HepG2 (cell line): ENCODE measurements around the gene NRP1. TPM values are rescaled to one million over a fixed set of nuclear protein-coding genes. Genes with fewer than 3 reads are reported as not detected.

Experiments
- ATAC-seq: fragments of 200-7000 bp; cut with Tn5 transposase; 3 replicates; pipeline ENCODE4 v1.9.1; 2020; ENCODE audit warnings: mild to moderate bottlenecking, moderate library complexity
- BruUV-seq: library from RNA; stranded (reverse); fragments of 400-500 nt; replicated peaks from 2 replicates; lab custom pipeline; 2021; lab: Mats Ljungman, UMichigan
- CTCF ChIA-PET: fragments of 300-600 bp; formaldehyde crosslinking; extraction: SDS; loops from one replicate; lab custom pipeline; 2021; ENCODE audit warnings: low total read pairs, inconsistent platforms, low intra/inter-chr PET ratio; lab: Yijun Ruan, JAX
- POLR2A ChIA-PET: fragments of 350-600 bp; sonication (Branson Sonifier 250); formaldehyde crosslinking; loops from one replicate; lab custom pipeline; 2020; ENCODE audit warnings: antibody characterized with exemption, inconsistent platforms; lab: Yijun Ruan, JAX
- DNase-seq: peaks from one replicate; pipeline ENCODE4 v3.0.0-alpha.2; 2015; ENCODE audit warnings: low spot score
- FAIRE-seq: peaks from 3 replicates; lab custom pipeline; 2011; peaks lifted over from hg19 to GRCh38; lab: Jason Lieb, UNC
- H2AFZ ChIP-seq: one replicate; pipeline ENCODE4 v1.6.1; 2011; ENCODE audit warnings: low read length, inconsistent platforms
- H3K27ac ChIP-seq: fragments of 300-600 bp; 3 replicates; pipeline ENCODE4 v1.8.0; 2011; ENCODE audit warnings: mixed run types, mild to moderate bottlenecking, mixed read lengths, low read length, inconsistent platforms; ENCODE audit not compliant: insufficient read depth; ENCODE audit errors: extremely low read length
- H3K27me3 ChIP-seq, 2 experiments: fragments of 200-600 bp in 1 of 2; 2 replicates in 1 of 2; 3 replicates in 1 of 2; pipeline versions ENCODE4 v1.6.0 to v1.8.0; 2011; ENCODE audit warnings: low read length in 2 of 2, mild to moderate bottlenecking in 2 of 2, moderate library complexity in 2 of 2, inconsistent platforms in 1 of 2; ENCODE audit not compliant: insufficient read depth in 2 of 2, control insufficient read depth in 1 of 2
- H3K36me3 ChIP-seq, 2 experiments: fragments of 200-600 bp in 1 of 2; replicated peaks in 1 of 2; 2 replicates in 1 of 2; 3 replicates in 1 of 2; pipeline versions ENCODE4 v1.5.1 to v1.8.0; 2011; ENCODE audit warnings: low read length in 2 of 2, inconsistent platforms in 1 of 2; ENCODE audit not compliant: insufficient read depth in 2 of 2, control insufficient read depth in 1 of 2
- H3K4me1 ChIP-seq: 2 replicates; pipeline ENCODE4 v1.5.1; 2012; ENCODE audit warnings: low read length, inconsistent platforms; ENCODE audit not compliant: insufficient read depth
- H3K4me2 ChIP-seq: 2 replicates; pipeline ENCODE4 v1.6.0; 2011; ENCODE audit warnings: low read depth, low read length, inconsistent platforms
- H3K4me3 ChIP-seq, 3 experiments: fragments of 200-600 bp in 1 of 3; sonication (generic), shearing (Covaris generic) in 1 of 3; replicated peaks in 1 of 3; 2 replicates each; pipeline ENCODE4 v1.5.1; 2011 to 2016; ENCODE audit warnings: low read length in 3 of 3, inconsistent platforms in 2 of 3, low read depth in 2 of 3, mild to moderate bottlenecking in 2 of 3, control low read depth in 1 of 3, mixed read lengths in 1 of 3; ENCODE audit not compliant: insufficient read depth in 1 of 3
- H3K79me2 ChIP-seq: one replicate; pipeline ENCODE4 v1.6.1; 2011; ENCODE audit warnings: low read length, inconsistent platforms; ENCODE audit not compliant: insufficient read depth
- H3K9ac ChIP-seq: 2 replicates; pipeline ENCODE4 v1.6.0; 2011; ENCODE audit warnings: mild to moderate bottlenecking, low read depth, low read length, inconsistent platforms; ENCODE audit not compliant: insufficient read depth
- H3K9me3 ChIP-seq: 2 replicates; pipeline ENCODE4 v1.5.1; 2012; ENCODE audit warnings: mild to moderate bottlenecking, low read length
- H4K20me1 ChIP-seq: 2 replicates; pipeline ENCODE4 v1.6.0; 2011; ENCODE audit warnings: inconsistent platforms, mild to moderate bottlenecking, low read length, moderate library complexity; ENCODE audit not compliant: insufficient read depth
- ARNTL ChIP-seq: sonication (generic); formaldehyde crosslinking; IDR thresholded peaks from 2 replicates; pipeline ENCODE4 v1.4.0; 2020; ENCODE audit warnings: mild to moderate bottlenecking, missing genetic modification reagents
- SKIL ChIP-seq: sonication (generic); formaldehyde crosslinking; IDR thresholded peaks from 2 replicates; pipeline ENCODE4 v1.8.0; 2022; ENCODE audit warnings: missing genetic modification reagents, mild to moderate bottlenecking, moderate library complexity, borderline replicate concordance
- SMC3 ChIP-seq: IDR thresholded peaks from 2 replicates; pipeline ENCODE4 v1.6.1; 2011; ENCODE audit warnings: low read length, improper control_type of control experiment
- ZBTB10 ChIP-seq: sonication (generic); formaldehyde crosslinking; IDR thresholded peaks from 2 replicates; pipeline ENCODE4 v1.4.0; 2020; ENCODE audit warnings: missing genetic modification reagents, borderline replicate concordance
- ZNF138 ChIP-seq: sonication (generic); formaldehyde crosslinking; IDR thresholded peaks from 2 replicates; pipeline ENCODE4 v1.5.0; 2020; ENCODE audit warnings: mild to moderate bottlenecking, low read depth, missing genetic modification reagents
- ZNF17 ChIP-seq: sonication (generic); formaldehyde crosslinking; IDR thresholded peaks from 2 replicates; pipeline ENCODE4 v1.5.0; 2020; ENCODE audit warnings: mild to moderate bottlenecking, missing genetic modification reagents
- WGBS: methylation state at CpG from one replicate; pipeline ENCODE4 v1.1.6; 2017; ENCODE audit warnings: low lambda C conversion rate; 5-methylcytosine and 5-hydroxymethylcytosine counted together
- in situ Hi-C: cut with HindIII; loops from 2 replicates; pipeline ENCODE4 v1.10.0; 2017; ENCODE audit warnings: low pct_unique_long_range_greater_than_20kb; ENCODE audit not compliant: extremely low pct_ligation_motif_present
- intact Hi-C: fragments of 100-400 bp; cut with micrococcal nuclease; formaldehyde crosslinking; loops from one replicate; pipeline ENCODE4 v1.10.0; 2022; ENCODE audit not compliant: unreplicated experiment
- polyA plus RNA-seq, 8 experiments: library from polyadenylated mRNA; depleted of rRNA in 3 of 8; stranded (reverse) in 7 of 8; unstranded in 1 of 8; fragments of >200 nt; fragmentation: Illumina TruSeq in 4 of 8; extraction: Trizol in 4 of 8; gene quantifications; 2 replicates each; pipeline versions ENCODE4 v1.2.1 to v1.2.3, GENCODE V29; 2011 to 2016; ENCODE audit warnings: low read depth in 4 of 8, missing spikeins in 1 of 8, mixed read lengths in 1 of 8; ENCODE audit not compliant: insufficient read depth in 1 of 8
- total RNA-seq, 5 experiments: library from RNA; depleted of rRNA; stranded (reverse); fragments of >200 nt; fragmentation: Illumina TruSeq; extraction: Trizol; gene quantifications; 2 replicates each; pipeline ENCODE4 v1.2.3, GENCODE V29; 2016; ENCODE audit warnings: low read depth in 1 of 5
- TF ChIP-seq, protein P1 (sequence below), 2 experiments: sonication (generic) in 1 of 2; formaldehyde crosslinking in 1 of 2; IDR thresholded peaks; 2 replicates each; pipeline versions ENCODE4 v1.6.1 to v1.9.0; 2014 to 2022; ENCODE audit warnings: antibody characterized with exemption in 1 of 2, borderline replicate concordance in 1 of 2, inconsistent platforms in 1 of 2, low read depth in 1 of 2, missing genetic modification reagents in 1 of 2

Gene NRP1
- total and polyA plus RNA-seq, 2 of the 13 experiments (the other 11 are each of a cell fraction or from before 2014, with no cell fraction given), result 5.3 to 5.8 TPM

GRCh38 chr10:33325929-33326328, 8.5 kb downstream of the NRP1 start:
- Histone ChIP-seq H3K36me3 (peaks cover 0 to 2% of the 10 kb centered on the region in 2 experiments; a peak in 2 of 5 replicates), H4K20me1 (no peaks in the 10 kb centered on the region), H3K4me1 (peaks cover 39% of the 10 kb centered on the region), H3K4me3 (no peak overlapping the region), H3K4me2 (no peak overlapping the region), H3K9ac (no peak overlapping the region), H3K9me3 (no peaks in the 10 kb centered on the region), H3K27me3 (no peaks in the 10 kb centered on the region), H3K27ac (no peak overlapping the region), H3K79me2 (no peaks in the 10 kb centered on the region), H2AFZ (no peak overlapping the region)
- no peak for DNase-seq
- no peak for ATAC-seq
- TF ChIP-seq SKIL, result no peak
- TF ChIP-seq SMC3, result no peak
- TF ChIP-seq, protein P1, sequence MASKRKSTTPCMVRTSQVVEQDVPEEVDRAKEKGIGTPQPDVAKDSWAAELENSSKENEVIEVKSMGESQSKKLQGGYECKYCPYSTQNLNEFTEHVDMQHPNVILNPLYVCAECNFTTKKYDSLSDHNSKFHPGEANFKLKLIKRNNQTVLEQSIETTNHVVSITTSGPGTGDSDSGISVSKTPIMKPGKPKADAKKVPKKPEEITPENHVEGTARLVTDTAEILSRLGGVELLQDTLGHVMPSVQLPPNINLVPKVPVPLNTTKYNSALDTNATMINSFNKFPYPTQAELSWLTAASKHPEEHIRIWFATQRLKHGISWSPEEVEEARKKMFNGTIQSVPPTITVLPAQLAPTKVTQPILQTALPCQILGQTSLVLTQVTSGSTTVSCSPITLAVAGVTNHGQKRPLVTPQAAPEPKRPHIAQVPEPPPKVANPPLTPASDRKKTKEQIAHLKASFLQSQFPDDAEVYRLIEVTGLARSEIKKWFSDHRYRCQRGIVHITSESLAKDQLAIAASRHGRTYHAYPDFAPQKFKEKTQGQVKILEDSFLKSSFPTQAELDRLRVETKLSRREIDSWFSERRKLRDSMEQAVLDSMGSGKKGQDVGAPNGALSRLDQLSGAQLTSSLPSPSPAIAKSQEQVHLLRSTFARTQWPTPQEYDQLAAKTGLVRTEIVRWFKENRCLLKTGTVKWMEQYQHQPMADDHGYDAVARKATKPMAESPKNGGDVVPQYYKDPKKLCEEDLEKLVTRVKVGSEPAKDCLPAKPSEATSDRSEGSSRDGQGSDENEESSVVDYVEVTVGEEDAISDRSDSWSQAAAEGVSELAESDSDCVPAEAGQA (IDR thresholded peaks at IDR 0.05; ENCODE audit: low read depth), result no peak
- TF ChIP-seq, protein P1 (CRISPR knock-in tag; IDR thresholded peaks at IDR 0.05; ENCODE audit: borderline replicate concordance), result no peak
- no peak for TF ChIP-seq ZBTB10 (CRISPR knock-in tag)
- TF ChIP-seq ARNTL, result no peak
- TF ChIP-seq ZNF17 (CRISPR knock-in tag), result no peak
- no peak for TF ChIP-seq ZNF138 (CRISPR knock-in tag)
- WGBS, result 98% methylated on average over 2 of the region's 2 CpGs
- intact Hi-C loops, result no loop called here
- ChIA-PET CTCF (no interaction called here), POLR2A (no interaction called here)
- in situ Hi-C loops, result loop anchor here (25.0 kb wide), 1 partner anchor 1311 kb away; no protein-coding TSS in a partner anchor
- BruUV-seq, result no TSS peak
- FAIRE-seq, result no peak
